ENCODE measurements around the gene ATP8B4. TPM values are rescaled to one million over a fixed set of nuclear protein-coding genes. Genes with fewer than 3 reads are reported as not detected.

The ATP8B4 gene
- total and polyA plus RNA-seq, 2 donors (not counting 3 experiments of a cell fraction or from before 2014, with no cell fraction given) = not detected

DNA sequence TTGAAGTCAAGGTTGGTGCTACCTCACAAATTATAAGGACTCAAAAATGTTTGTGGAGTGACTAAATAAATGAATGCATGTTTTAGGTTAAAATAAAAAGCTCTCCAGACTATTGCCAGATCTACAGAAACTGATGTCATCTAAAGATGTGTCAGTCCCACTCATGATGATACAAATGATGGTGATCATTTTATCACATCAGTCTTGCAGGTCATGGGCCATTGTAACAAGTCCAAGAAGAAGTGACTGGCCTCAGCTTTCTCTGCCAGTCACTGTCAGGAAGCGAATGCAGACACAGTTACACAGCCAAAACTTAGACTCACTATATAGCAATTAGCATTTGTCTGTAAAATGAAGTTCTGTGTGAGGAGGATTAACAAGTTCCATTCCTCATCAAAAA, 18.5 kb downstream of the ATP8B4 start:
- no peaks in the 10 kb centered on the region for H3K9me1 ChIP-seq (replicated peaks; ENCODE audit: control insufficient read depth, extremely low read depth, insufficient read depth, low read length)
- no peak overlapping the region for H3K4me3 ChIP-seq (replicated peaks in 1 of 3; ENCODE audit: insufficient read depth in 1 of 3, low read depth in 1 of 3, low read length in 3 of 3)
- DNase-seq (ENCODE audit: low read depth, low spot score) = no peak
- H2AFZ ChIP-seq (ENCODE audit: low read depth, low read length) = no peak overlapping the region
- no peaks in the 10 kb centered on the region for H3K36me3 ChIP-seq (ENCODE audit: control insufficient read depth in 2 of 2, extremely low read depth in 1 of 2, insufficient read depth in 2 of 2, low read length in 2 of 2)
- no peak overlapping the region for H3K27ac ChIP-seq (ENCODE audit: insufficient read depth, low read depth, low read length)
- BruUV-seq (replicated peaks) = no TSS peak
- no peak overlapping the region for H3K9ac ChIP-seq (replicated peaks; ENCODE audit: extremely low read depth, insufficient read depth, low read length)
- ChIA-PET POLR2A (no interaction called here), CTCF (no interaction called here)
- intact Hi-C loops (cut with micrococcal nuclease) (no loop called here), dilution Hi-C loops (cut with MboI; ENCODE audit: extremely low pct_ligation_motif_present, low sequenced_read_pairs) (no loop called here)
- H3K79me2 ChIP-seq (ENCODE audit: control insufficient read depth, insufficient read depth, low read length) = no peaks in the 10 kb centered on the region
- H3K9me3 ChIP-seq (replicated peaks; ENCODE audit: control insufficient read depth, insufficient read depth, low read length) = no peaks in the 10 kb centered on the region
- no peaks in the 10 kb centered on the region for H4K20me1 ChIP-seq (replicated peaks; ENCODE audit: control insufficient read depth, extremely low read depth, insufficient read depth, low read length)
- TF ChIP-seq MYC (IDR thresholded peaks at IDR 0.05; ENCODE audit: low read depth, low read length) = no peak
- TF ChIP-seq, protein P1, sequence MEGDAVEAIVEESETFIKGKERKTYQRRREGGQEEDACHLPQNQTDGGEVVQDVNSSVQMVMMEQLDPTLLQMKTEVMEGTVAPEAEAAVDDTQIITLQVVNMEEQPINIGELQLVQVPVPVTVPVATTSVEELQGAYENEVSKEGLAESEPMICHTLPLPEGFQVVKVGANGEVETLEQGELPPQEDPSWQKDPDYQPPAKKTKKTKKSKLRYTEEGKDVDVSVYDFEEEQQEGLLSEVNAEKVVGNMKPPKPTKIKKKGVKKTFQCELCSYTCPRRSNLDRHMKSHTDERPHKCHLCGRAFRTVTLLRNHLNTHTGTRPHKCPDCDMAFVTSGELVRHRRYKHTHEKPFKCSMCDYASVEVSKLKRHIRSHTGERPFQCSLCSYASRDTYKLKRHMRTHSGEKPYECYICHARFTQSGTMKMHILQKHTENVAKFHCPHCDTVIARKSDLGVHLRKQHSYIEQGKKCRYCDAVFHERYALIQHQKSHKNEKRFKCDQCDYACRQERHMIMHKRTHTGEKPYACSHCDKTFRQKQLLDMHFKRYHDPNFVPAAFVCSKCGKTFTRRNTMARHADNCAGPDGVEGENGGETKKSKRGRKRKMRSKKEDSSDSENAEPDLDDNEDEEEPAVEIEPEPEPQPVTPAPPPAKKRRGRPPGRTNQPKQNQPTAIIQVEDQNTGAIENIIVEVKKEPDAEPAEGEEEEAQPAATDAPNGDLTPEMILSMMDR (IDR thresholded peaks at IDR 0.05; ENCODE audit: extremely low read depth in 1 of 2, insufficient read depth in 1 of 2, low read depth in 1 of 2, low read length in 2 of 2) = no peak
- no peak for TF ChIP-seq JUN (IDR thresholded peaks at IDR 0.05; ENCODE audit: borderline replicate concordance, insufficient read depth, insufficient read length, low read depth)
- no peak for TF ChIP-seq FOS (IDR thresholded peaks at IDR 0.05; ENCODE audit: borderline replicate concordance, insufficient read depth, low read length)
- TF ChIP-seq, protein P2, sequence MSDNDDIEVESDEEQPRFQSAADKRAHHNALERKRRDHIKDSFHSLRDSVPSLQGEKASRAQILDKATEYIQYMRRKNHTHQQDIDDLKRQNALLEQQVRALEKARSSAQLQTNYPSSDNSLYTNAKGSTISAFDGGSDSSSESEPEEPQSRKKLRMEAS (IDR thresholded peaks at IDR 0.05; ENCODE audit: insufficient read depth, insufficient read length) = no peak
- no peak for TF ChIP-seq POLR2AphosphoS5 (IDR thresholded peaks at IDR 0.05; ENCODE audit: insufficient read depth, low read depth, low read length)
- no peak for TF ChIP-seq GATA2 (IDR thresholded peaks at IDR 0.05; ENCODE audit: insufficient read depth, insufficient read length, low read depth, low read length)
- TF ChIP-seq EZH2 (IDR thresholded peaks at IDR 0.05; ENCODE audit: borderline replicate concordance, low read depth, low read length, severe bottlenecking) = no peak
- TF ChIP-seq POLR2A (IDR thresholded peaks at IDR 0.05; ENCODE audit: low read depth, low read length) = no peak
- no peaks in the 10 kb centered on the region for H3K27me3 ChIP-seq (ENCODE audit: control insufficient read depth in 2 of 2, insufficient read depth in 2 of 2, low read length in 2 of 2)
- no peak for FAIRE-seq
- no peak overlapping the region for H3K4me2 ChIP-seq (ENCODE audit: insufficient read depth, low read length)
- H3K4me1 ChIP-seq (ENCODE audit: control insufficient read depth, extremely low read depth, insufficient read depth, low read length) = no peaks in the 10 kb centered on the region

All from endothelial cell of umbilical vein (primary cell).